K562 (cell line): ENCODE data around the gene SLC39A11. TPM values are rescaled to one million over a fixed set of nuclear protein-coding genes. Genes with fewer than 3 reads are reported as not detected.
"Not testable (repeated sequence)": the region's sequence is repeated elsewhere in the genome, so short reads cannot be mapped to it uniquely, and the experiment has no call there.

Experiments used
- ATAC-seq: fragments of 200-7000 bp; cut with Tn5 transposase; 3 replicates; pipeline ENCODE4 v1.9.1; 2020; ENCODE audit warnings: moderate library complexity
- BruUV-seq: library from RNA; stranded (reverse); fragments of 400-500 nt; replicated peaks from 2 replicates; lab custom pipeline; 2021; lab: Mats Ljungman, UMichigan
- CTCF ChIA-PET: fragments of 300-600 bp; formaldehyde crosslinking; extraction: SDS; loops from one replicate; lab custom pipeline; 2021; ENCODE audit warnings: low intra/inter-chr PET ratio; lab: Yijun Ruan, JAX
- POLR2A ChIA-PET: fragments of 300-600, 350-650 bp; sonication (Branson Sonifier 250); formaldehyde crosslinking; extraction: SDS; loops from one replicate; lab custom pipeline; 2021; ENCODE audit warnings: antibody characterized with exemption, inconsistent platforms; lab: Yijun Ruan, JAX
- DNase-seq, 4 experiments: peaks; one replicate each; pipeline versions ENCODE4 v3.0.0 to v3.0.0-alpha.2; 2011 to 2018; ENCODE audit warnings: low spot score in 3 of 4, mixed read lengths in 3 of 4; ENCODE audit errors: extremely low read depth in 1 of 4
- FAIRE-seq: peaks from 2 replicates; lab custom pipeline; 2011; peaks lifted over from hg19 to GRCh38; lab: Jason Lieb, UNC
- H2AFZ ChIP-seq: 2 replicates; pipeline ENCODE4 v1.6.0; 2011; ENCODE audit warnings: low read depth, low read length, control low read depth, inconsistent platforms
- H3K27ac ChIP-seq: fragments of 200-600 bp; 3 replicates; pipeline ENCODE4 v1.8.0; 2011; ENCODE audit warnings: low read depth, mild to moderate bottlenecking, control low read depth, inconsistent platforms, low read length, moderate library complexity, mixed read lengths; ENCODE audit errors: extremely low read depth
- H3K27me3 ChIP-seq, 2 experiments: fragments of 300-600 bp in 1 of 2; 2 replicates in 1 of 2; 3 replicates in 1 of 2; pipeline versions ENCODE4 v1.6.0 to v1.8.0; 2011; ENCODE audit warnings: inconsistent platforms in 2 of 2, low read length in 2 of 2, mild to moderate bottlenecking in 1 of 2, mixed read lengths in 1 of 2, moderate library complexity in 1 of 2; ENCODE audit not compliant: control insufficient read depth in 2 of 2, insufficient read depth in 2 of 2
- H3K36me3 ChIP-seq: fragments of 300-600 bp; 3 replicates; pipeline ENCODE4 v1.8.0; 2011; ENCODE audit warnings: mild to moderate bottlenecking, low read length, inconsistent platforms; ENCODE audit not compliant: control insufficient read depth, insufficient read depth
- H3K4me1 ChIP-seq, 2 experiments: fragments of 200-600 bp in 1 of 2; replicated peaks in 1 of 2; 2 replicates in 1 of 2; 3 replicates in 1 of 2; pipeline versions ENCODE4 v1.5.1 to v1.8.0; 2011; ENCODE audit warnings: inconsistent platforms in 2 of 2, low read length in 2 of 2, mild to moderate bottlenecking in 1 of 2, mixed read lengths in 1 of 2, moderate library complexity in 1 of 2; ENCODE audit not compliant: control insufficient read depth in 2 of 2, insufficient read depth in 2 of 2
- H3K4me2 ChIP-seq: 2 replicates; pipeline ENCODE4 v1.6.1; 2011; ENCODE audit warnings: low read length, control low read depth, inconsistent platforms, mixed read lengths; ENCODE audit not compliant: insufficient read depth
- H3K4me3 ChIP-seq: fragments of 200-600 bp; sonication (generic), shearing (Covaris generic); 2 replicates; pipeline ENCODE4 v1.5.1; 2016; ENCODE audit warnings: control low read depth, inconsistent platforms
- H3K79me2 ChIP-seq: fragments of 200-600 bp; 3 replicates; pipeline ENCODE4 v1.8.0; 2011; ENCODE audit warnings: low read length, inconsistent platforms; ENCODE audit not compliant: control insufficient read depth, insufficient read depth
- H3K9ac ChIP-seq, 2 experiments: 2 replicates each; pipeline versions ENCODE4 v1.6.0 to v1.6.1; 2011; ENCODE audit warnings: low read depth in 2 of 2, low read length in 2 of 2, control low read depth in 1 of 2, inconsistent platforms in 1 of 2, mild to moderate bottlenecking in 1 of 2, mixed read lengths in 1 of 2; ENCODE audit not compliant: insufficient read depth in 1 of 2
- H3K9me1 ChIP-seq: one replicate; pipeline ENCODE4 v1.6.0; 2011; ENCODE audit warnings: inconsistent platforms, mild to moderate bottlenecking, low read length, moderate library complexity; ENCODE audit not compliant: control insufficient read depth, insufficient read depth
- H3K9me3 ChIP-seq: replicated peaks from 2 replicates; pipeline ENCODE4 v1.5.1; 2011; ENCODE audit warnings: low read depth, low read length, inconsistent platforms; ENCODE audit not compliant: control insufficient read depth, insufficient read depth
- H4K20me1 ChIP-seq: replicated peaks from 2 replicates; pipeline ENCODE4 v1.6.1; 2011; ENCODE audit warnings: low read length, inconsistent platforms, mixed read lengths; ENCODE audit not compliant: control insufficient read depth, insufficient read depth
- DDX20 ChIP-seq: fragments of 450-650 bp; IDR thresholded peaks from 2 replicates; pipeline ENCODE4 v1.6.1; 2016; ENCODE audit warnings: missing genetic modification characterization, low read depth, mild to moderate bottlenecking, missing compliant biosample characterization, moderate library complexity
- ZKSCAN1 ChIP-seq: fragments of 150-350 bp; IDR thresholded peaks from 2 replicates; pipeline ENCODE4 v1.6.1; 2016; ENCODE audit warnings: low read depth, low read length
- WGBS: fragments of 100-300 bp; shearing (Covaris generic); methylation state at CpG from one replicate; pipeline ENCODE4 v1.1.6; 2016; ENCODE audit warnings: low coverage, mixed read lengths; ENCODE audit not compliant: insufficient coverage; ENCODE audit errors: missing lambda C conversion rate; 5-methylcytosine and 5-hydroxymethylcytosine counted together
- in situ Hi-C: fragments of 300-500 bp; cut with MboI; formaldehyde crosslinking; loops from 4 replicates; pipeline ENCODE4 v1.15.0; 2018; ENCODE audit warnings: inconsistent platforms, mixed read lengths
- intact Hi-C: fragments of 100-400 bp; cut with micrococcal nuclease; formaldehyde crosslinking; loops from 2 replicates; pipeline ENCODE4 v1.14.2; 2022
- polyA plus RNA-seq, 8 experiments: library from polyadenylated mRNA; depleted of rRNA in 4 of 8; stranded (reverse) in 5 of 8; unstranded in 3 of 8; fragments of >200 nt; fragmentation: Nextera tagmentation in 2 of 8; fragmentation: Illumina TruSeq in 1 of 8; extraction: Ambion mirVana in 2 of 8; extraction: Trizol in 1 of 8; gene quantifications; 2 replicates each; pipeline versions ENCODE4 v1.2.1 to v1.2.3, GENCODE V29; 2011 to 2014; ENCODE audit warnings: inconsistent platforms in 1 of 8, missing spikeins in 1 of 8
- total RNA-seq, 7 experiments: library from RNA; depleted of rRNA in 6 of 7; stranded (reverse); fragments of >200 nt in 6 of 7; fragmentation: Illumina TruSeq in 2 of 7; extraction: Trizol in 2 of 7; gene quantifications; 2 replicates each; pipeline versions ENCODE4 v1.2.1 to v1.2.3, GENCODE V29; 2011 to 2021; ENCODE audit warnings: low replicate concordance in 1 of 7

Gene SLC39A11
- total and polyA plus RNA-seq, 9 of the 15 experiments (the other 6 are each of a cell fraction or from before 2014, with no cell fraction given), result 10.5 to 26.4 (median 13.4) TPM

- BruUV-seq, H3K27me3 ChIP-seq, H3K9ac ChIP-seq, H3K36me3 ChIP-seq, FAIRE-seq, ATAC-seq, H3K4me2 ChIP-seq, H3K27ac ChIP-seq, H3K4me3 ChIP-seq, in situ Hi-C loops, CTCF ChIA-PET, DNase-seq, H4K20me1 ChIP-seq, H2AFZ ChIP-seq, H3K9me3 ChIP-seq, intact Hi-C loops, H3K9me1 ChIP-seq, H3K79me2 ChIP-seq: not testable (repeated sequence)
- peaks cover 4 to 12% of the 10 kb centered on the region in 2 experiments; a peak in 4 of 5 replicates for H3K4me1 ChIP-seq
- 47% methylated on average over 7 of the region's 7 CpGs for WGBS
- POLR2A ChIA-PET, result interaction anchor here (0.7 kb wide), 1 partner anchor 11 kb away, joined by 3 read pairs; no protein-coding TSS in a partner anchor
These were observed 196.2 kb downstream of the SLC39A11 start for GRCh38 chr17:72896288-72896687.

DNA sequence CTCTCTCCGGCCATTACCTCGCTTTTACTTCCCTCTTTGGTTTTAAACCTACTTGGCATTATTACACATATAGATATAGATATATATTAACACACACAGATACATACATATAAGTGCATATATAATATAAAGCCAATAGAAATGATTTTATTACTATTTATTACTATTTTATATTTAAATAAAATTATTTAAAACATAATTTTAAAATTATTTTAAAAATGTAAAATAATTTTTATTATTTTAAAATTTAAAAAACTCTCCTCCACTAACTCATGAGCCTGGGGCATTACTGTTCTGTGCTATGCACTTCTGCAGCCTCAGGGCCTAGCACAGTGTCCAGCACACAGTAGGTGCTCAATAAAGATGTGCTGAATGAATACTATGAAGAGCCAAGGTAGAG, 200.9 kb downstream of the SLC39A11 start:
- H3K9me1 ChIP-seq, result no peaks in the 10 kb centered on the region
- DNase-seq (no peak), ATAC-seq (no peak), FAIRE-seq (no peak)
- no peak overlapping the region for H3K4me2 ChIP-seq
- intact Hi-C loops (no loop called here), in situ Hi-C loops (no loop called here)
- CTCF ChIA-PET, result no interaction called here
- H3K9ac ChIP-seq, result no peak overlapping the region
- H3K79me2 ChIP-seq, result no peaks in the 10 kb centered on the region
- H3K4me3 ChIP-seq, result no peak overlapping the region
- H3K27me3 ChIP-seq, result no peaks in the 10 kb centered on the region
- no TSS peak for BruUV-seq
- POLR2A ChIA-PET, result no interaction called here
- peak; percentile 74 for TF ChIP-seq ZKSCAN1
- no peak for TF ChIP-seq DDX20 (tag)
- no peak overlapping the region for H3K27ac ChIP-seq
- H3K9me3 ChIP-seq, result no peaks in the 10 kb centered on the region
- WGBS, result 89% methylated on average over 2 of the region's 2 CpGs
- no peak overlapping the region for H2AFZ ChIP-seq
- H4K20me1 ChIP-seq, result no peaks in the 10 kb centered on the region
- H3K36me3 ChIP-seq, result no peaks in the 10 kb centered on the region
- H3K4me1 ChIP-seq, result peaks cover 0 to 13% of the 10 kb centered on the region in 2 experiments; a peak in 3 of 5 replicates
